Measurements from ENCODE around the gene CAMTA2.

The CAMTA2 gene

DNA sequence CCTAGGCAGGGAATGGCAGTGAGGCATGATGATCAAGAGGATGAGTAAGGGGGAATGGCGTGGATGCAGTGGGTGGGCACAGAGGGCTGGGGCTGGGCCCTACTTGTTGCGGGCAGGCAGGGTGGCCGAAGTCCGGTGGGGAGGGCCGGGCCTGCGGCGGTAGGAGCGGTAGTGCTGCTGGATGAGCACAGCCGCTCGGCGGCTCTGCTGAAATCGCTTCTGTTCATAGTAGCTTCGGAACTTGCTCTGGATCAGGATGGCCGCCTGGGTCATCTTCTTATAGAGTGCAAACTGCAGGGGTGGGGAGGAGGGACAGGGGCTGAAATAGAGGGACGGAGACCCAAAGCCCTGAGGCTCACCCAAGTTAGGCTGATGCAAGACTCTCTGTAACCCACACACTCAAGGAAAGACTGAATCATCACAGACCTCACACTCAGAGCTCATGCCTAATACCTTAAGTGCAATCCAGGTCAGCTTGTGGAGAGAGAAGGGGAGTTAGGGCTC is 18.4 kb downstream of the CAMTA2 start:
- DNase-seq (ENCODE audit: low spot score), result no peak

- DNase-seq (ENCODE audit: low spot score), result peak; percentile 74
These were observed 18.9 kb downstream of the CAMTA2 start for GRCh38 chr17:4968486-4969046.

DNA sequence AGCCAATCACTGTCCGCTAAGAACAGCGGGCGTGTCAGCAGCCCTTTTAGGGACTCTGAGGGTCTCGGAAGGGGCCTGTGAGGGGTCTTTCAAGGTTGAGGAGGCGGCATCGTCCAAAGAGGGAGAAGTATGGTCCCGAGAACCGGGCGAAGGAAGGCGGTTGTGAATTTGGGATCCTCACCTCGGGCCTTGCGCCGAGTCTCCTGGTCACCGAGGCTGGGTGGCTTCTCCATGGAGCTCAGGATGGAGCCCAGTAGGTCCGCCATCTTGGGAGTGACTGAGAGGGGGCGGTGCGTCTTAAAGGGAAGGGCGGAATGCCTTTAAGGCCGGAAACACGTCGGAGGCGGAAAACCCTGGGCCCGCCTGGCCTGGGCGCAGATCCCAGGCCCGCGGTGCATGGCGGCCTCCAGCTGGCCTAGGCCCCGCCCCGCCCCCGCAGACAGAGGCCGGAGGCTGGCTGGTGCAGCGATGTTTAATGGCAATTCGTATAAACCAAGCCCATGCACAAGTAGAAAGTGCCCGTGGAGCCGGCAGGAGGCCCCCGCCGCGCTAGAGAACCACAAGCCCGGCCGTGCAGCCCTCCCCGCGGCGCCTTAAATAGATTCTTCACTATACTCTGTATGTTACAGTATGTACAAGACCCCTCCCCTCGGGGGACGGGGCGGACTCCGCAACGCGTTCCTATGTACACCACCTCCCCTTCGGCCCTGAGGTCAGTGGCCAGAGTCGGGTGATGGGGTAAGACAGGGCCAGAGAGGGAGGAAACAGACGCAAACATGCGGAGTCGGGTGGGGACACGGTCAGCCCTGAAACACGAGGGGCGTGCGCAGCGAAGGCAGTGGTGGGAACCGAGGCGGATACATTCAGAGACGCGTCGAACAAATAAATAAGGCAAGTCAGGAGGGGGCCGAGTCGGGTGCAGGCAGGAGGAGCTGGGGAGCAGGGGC is 19.7 kb downstream of the CAMTA2 start, which contains the start of gene SPAG7:
SPAG7 (minus strand) TSS at position 279 of the 947 bp plus-strand sequence; CDS start at position 266, 13 bp downstream.
- DNase-seq (ENCODE audit: low spot score), result peak; percentile 99

GRCh38 chr17:4966844-4967538 is 20.5 kb downstream of the CAMTA2 start:
- peak; percentile 99 for DNase-seq (ENCODE audit: low spot score)

- no peak for DNase-seq (ENCODE audit: low spot score)
These were observed 22.0 kb downstream of the CAMTA2 start for GRCh38 chr17:4965311-4965986.

GRCh38 chr17:4960279-4960922 is 27.1 kb downstream of the CAMTA2 start:
- no peak for DNase-seq (ENCODE audit: low spot score)

DNA sequence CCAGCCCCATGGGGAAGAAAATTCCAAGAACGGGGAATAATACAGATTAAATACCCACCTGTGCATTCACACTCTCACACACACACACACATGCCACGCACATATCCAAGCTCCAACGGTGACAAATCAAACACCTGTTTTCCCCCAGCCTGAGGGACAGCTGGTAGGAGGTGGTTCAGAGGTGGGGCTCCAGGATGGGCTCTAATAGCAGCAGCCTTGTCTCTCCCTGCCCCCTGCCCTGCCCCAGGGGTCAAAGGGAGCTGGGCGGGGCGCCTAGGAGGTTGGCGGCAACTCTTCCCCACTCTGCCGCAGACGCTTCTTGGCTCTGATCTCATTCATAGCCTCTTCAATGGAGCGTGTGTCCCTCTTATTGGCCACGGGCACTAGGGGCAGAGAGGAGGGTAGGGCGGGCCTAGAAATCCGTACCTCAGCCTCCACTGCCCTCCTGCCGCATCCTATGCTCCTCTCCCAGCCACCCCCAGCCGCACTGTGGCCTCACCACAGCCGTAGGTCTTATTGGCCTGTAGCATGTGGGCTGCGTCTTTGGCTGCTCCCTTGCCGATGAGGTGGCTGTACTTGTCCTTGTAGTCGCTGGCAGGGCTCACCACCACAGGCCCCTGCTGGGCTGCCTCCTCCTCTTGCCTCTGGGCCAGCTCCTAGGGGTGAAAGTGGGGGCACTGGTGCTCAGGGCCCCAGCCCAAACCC is 28.1 kb downstream of the CAMTA2 start:
- no peak for DNase-seq (ENCODE audit: low spot score)

DNA sequence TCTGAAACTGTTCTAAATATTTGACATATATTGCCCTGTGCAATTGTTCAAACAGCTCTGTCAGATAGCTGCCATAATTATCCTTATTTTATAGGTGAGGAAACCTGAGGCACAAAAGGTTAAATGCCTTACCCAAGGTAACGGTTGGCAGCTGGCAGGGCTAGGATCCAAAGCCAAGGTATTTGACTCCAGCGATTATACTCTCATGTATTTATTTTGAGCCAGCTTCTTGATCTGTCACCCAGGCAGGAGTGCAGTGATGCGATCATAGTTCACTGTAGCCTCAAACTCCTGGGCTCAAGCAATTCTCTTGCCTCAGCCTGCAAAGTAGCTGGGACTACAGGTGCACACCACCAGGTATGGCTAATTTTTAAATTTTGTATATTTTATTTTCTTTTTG is 29.4 kb downstream of the CAMTA2 start:
- no peak for DNase-seq (ENCODE audit: low spot score)

- DNase-seq (ENCODE audit: low spot score), result peak; percentile 71
These were observed 30.9 kb downstream of the CAMTA2 start for GRCh38 chr17:4956493-4957061.

GRCh38 chr17:4955091-4955490 is 32.4 kb downstream of the CAMTA2 start:
- no peak for DNase-seq (ENCODE audit: low spot score)

DNA sequence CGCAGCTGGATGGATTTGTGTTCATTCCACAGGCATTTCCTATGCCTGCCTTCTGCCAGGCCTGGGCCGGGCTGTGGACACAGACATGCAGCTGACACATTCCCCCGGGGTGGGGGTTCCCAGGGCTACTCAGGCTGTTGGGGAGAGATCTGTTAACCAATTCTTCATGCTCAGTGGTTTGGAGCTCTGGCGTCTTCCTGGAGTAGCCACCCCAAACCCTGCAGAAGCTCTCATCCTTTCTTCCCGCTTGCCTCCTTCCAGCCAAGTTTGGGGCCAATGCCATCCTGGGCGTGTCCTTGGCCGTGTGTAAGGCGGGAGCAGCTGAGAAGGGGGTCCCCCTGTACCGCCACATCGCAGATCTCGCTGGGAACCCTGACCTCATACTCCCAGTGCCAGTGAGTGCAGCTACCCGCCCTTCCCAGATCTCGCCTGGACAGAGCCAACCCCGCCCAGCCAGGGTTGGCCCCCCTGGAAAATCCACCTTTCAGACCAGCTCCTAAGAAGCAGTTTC is 34.0 kb downstream of the CAMTA2 start:
- DNase-seq (ENCODE audit: low spot score), result no peak

GRCh38 chr17:4951486-4951885 is 36.0 kb downstream of the CAMTA2 start:
- no peak for DNase-seq (ENCODE audit: low spot score)

DNA sequence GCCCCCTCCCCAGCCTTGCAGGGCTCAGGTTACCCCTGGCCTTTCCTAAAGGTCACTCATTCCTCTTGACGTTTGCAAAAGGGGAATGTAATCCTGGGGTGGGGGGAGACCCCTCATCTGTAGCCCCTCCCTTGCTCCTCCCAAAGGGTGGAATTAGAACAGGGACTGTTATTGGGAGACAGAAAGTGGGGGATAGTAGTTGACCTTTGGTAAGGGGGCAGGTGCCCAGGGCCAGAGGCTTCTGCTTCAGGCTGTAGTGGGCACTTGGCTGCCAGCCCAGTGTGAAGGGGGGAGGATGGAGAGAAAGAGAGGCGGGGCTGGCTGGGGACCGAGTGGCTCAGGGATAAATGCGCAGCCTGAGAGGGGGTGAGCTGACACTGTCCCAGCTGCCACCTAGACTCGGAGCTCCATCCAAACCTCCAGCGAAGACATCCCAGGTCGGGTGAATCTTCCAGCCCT is 36.7 kb downstream of the CAMTA2 start, which contains the start of gene ENO3:
ENO3 (plus strand) TSS at position 374 of the 459 bp plus-strand sequence. CDS start 711 bp downstream, outside the sequence.
- peak; percentile 79 for DNase-seq (ENCODE audit: low spot score)

DNA sequence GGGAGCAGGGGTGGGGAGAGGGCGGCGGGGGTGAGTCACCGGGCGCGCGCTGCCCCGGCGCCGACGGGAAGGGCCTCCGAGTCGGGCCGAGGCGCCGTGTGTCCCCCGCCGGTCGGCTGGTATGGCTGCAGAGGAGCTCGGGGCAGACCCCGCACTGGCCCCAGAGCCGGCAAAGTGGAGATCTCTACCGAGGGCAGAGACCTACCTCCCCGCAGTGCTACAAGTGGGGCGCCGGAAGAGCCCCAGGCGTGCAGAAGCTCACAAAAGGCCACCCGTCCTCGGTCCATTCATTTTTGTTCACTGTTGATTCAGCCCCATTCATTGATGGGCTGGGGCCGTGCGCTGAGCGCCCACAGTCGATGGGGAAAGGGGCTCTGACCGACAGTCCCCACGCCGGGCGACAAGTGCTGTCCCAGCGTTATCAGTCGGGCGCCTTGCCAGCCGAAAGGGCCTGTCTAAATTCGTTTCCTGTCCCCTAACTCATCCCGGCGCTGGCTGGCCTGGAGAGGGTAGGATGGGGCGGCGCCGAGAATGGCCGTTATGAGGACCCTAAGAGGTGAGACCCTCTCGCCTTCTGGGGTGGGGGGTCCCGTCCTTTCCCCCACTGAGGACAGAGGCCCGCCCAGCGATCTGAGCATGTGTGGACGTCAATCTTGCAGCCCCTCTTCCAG is 37.3 kb downstream of the CAMTA2 start:
- DNase-seq (ENCODE audit: low spot score), result peak; percentile 83

- DNase-seq (ENCODE audit: low spot score), result peak; percentile 93
These were observed 38.0 kb downstream of the CAMTA2 start for GRCh38 chr17:4949321-4950074.

GRCh38 chr17:4948931-4949320 is 38.5 kb downstream of the CAMTA2 start:
- peak; percentile 91 for DNase-seq (ENCODE audit: low spot score)

DNA sequence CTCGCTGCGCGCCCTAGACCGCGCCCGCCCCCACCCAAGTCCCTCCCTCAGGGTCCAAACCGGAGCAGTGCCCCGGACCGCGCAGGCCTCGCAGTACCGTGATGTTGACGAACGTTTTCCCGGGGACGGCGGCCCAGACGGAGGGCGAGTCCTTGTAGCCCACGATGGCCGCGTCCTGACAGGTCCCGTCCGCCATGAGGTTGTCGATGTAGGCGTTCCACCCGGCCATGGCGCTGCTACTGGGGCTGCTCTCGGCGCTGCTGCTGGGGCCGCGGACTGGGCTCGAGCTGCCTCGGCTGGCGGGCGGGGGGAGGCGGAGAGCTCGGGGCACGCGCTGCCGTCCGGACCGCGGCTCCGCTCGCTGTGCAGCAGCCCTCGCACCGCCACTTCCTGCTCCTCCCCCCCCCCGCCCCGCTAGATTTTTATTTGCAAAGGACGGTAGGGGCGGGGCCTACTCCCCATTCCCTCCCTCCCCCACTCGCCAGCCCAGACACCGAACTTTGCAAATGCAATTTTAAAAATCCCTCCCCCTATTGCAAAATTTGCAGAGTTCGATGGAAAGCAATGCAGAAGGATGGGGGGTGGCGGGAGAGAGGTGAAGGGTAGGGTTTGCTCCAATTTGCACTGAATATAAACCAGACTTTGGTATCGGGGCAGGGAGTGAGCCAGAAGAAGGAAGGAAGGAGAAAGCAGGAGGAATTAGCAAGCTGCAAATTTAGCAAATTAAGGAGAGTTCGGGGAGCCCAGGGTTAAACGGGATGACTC is 39.1 kb downstream of the CAMTA2 start, which contains the start of gene PFN1:
PFN1 (minus strand) TSS at position 365 of the 765 bp plus-strand sequence; CDS start at position 229, 136 bp downstream.
- DNase-seq (ENCODE audit: low spot score), result peak; percentile 90

All from ecto neural progenitor cell (in vitro differentiated cells).